ENCODE measurements around the gene UTY.

DNA sequence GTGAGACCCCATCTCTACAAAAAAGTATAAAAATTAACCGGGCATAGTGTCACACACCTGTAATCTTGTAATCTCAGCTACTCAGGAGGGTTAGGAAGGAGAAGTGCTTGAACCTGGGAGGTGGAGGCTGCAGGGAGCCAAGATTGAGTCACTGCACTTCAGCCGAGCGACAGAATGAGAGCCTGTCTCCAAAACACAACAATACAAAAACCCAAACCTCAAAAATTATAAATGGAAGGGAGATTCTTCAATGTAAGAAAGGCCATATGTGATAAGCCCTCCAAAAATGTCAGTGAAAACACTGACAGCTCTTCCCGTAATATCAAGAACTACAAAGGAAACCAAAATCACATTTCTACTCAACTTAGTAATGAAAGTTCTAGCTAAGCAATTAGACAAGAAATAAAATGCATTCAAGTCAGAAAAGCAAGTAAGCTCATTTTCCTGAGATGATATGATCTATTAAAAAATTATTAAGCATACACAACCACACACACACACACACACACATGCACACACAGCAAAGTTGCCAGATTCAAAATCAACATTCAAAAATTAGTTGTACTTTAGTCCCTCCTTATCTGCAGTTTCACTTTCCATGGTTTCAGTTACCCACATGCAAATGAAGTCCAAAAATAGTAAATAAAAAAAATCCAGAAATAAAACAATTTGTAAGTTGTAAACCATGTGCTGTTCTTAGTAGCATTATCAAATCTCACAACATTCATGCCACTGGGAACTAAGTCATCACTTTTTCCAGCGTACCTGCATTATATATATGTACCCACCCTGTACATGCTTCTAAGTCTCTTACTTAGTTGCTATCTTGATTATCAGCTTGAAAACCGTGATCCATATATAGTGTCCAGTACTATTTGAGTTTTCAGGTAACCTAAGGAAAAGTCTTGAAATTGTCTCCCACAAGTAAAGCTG lies 108.7 kb downstream of the UTY start:
- TF ChIP-seq CTCF (IDR thresholded peaks at IDR 0.05; ENCODE audit: poor library complexity) (no peak), EZH2 (IDR thresholded peaks at IDR 0.05; ENCODE audit: borderline replicate concordance) (no peak)

All from hepatocyte (in vitro differentiated cells).